Heart right ventricle (tissue), 16 donors: ENCODE results near the gene LYRM2. TPM values are rescaled to one million over a fixed set of nuclear protein-coding genes. Genes with fewer than 3 reads are reported as not detected.

ENCODE experiments used
- ATAC-seq, 8 donors: fragments of 200-7000 bp; cut with Tn5 transposase; one replicate each; pipeline ENCODE4 v1.9.1; 2020; ENCODE audit warnings: mild to moderate bottlenecking in 8 of 8, moderate library complexity in 8 of 8, moderate number of reproducible peaks in 1 of 8
- DNase-seq, 2 donors: peaks; one replicate each; pipeline ENCODE4 v3.0.0-alpha.2; 2020
- H3K27ac ChIP-seq, 10 donors: fragments of 200-600 bp; sonication (generic) in 2 of 10; one replicate each; pipeline versions ENCODE4 v1.5.0 to v1.8.0; 2020 to 2022; ENCODE audit warnings: mild to moderate bottlenecking in 3 of 10
- H3K27me3 ChIP-seq, 7 donors: fragments of 200-600 bp; one replicate each; pipeline ENCODE4 v1.8.0; 2021 to 2022; ENCODE audit warnings: mild to moderate bottlenecking in 2 of 7
- H3K36me3 ChIP-seq, 9 donors: fragments of 200-600 bp; sonication (generic) in 1 of 9; one replicate each; pipeline versions ENCODE4 v1.5.0 to v1.8.0; 2020 to 2022; ENCODE audit warnings: mild to moderate bottlenecking in 2 of 9
- H3K4me1 ChIP-seq, 9 donors: fragments of 200-600 bp; sonication (generic) in 1 of 9; one replicate each; pipeline versions ENCODE4 v1.5.0 to v1.8.0; 2020 to 2022; ENCODE audit warnings: mild to moderate bottlenecking in 4 of 9
- H3K4me3 ChIP-seq, 10 donors: fragments of 200-600 bp; sonication (generic) in 2 of 10; one replicate each; pipeline versions ENCODE4 v1.5.0 to v1.8.0; 2020 to 2022; ENCODE audit warnings: mild to moderate bottlenecking in 7 of 10, moderate library complexity in 2 of 10
- H3K9me3 ChIP-seq, 11 donors: fragments of 200-600 bp in 10 of 11; sonication (generic) in 2 of 11; one replicate each; pipeline versions ENCODE4 v1.5.0 to v1.8.0; 2013 to 2022; ENCODE audit warnings: mild to moderate bottlenecking in 2 of 11, control low read depth in 1 of 11, moderate library complexity in 1 of 11
- CTCF ChIP-seq, 9 donors: fragments of 200-600 bp; sonication (generic) in 2 of 9; IDR thresholded peaks; one replicate each; pipeline versions ENCODE4 v1.5.0 to v1.8.0; 2021 to 2022; ENCODE audit warnings: antibody characterized with exemption in 9 of 9, mild to moderate bottlenecking in 5 of 9, moderate library complexity in 1 of 9
- WGBS, 2 donors: extraction: QIAGEN DNeasy Blood & Tissue Kit; methylation state at CpG; one replicate each; pipeline ENCODE4 v1.1.7; 2013; ENCODE audit warnings: inconsistent platforms in 1 of 2; 5-methylcytosine and 5-hydroxymethylcytosine counted together
- intact Hi-C, 10 donors: fragments of 100-400 bp; cut with DNase I; formaldehyde crosslinking; loops; one replicate each; pipeline versions ENCODE4 v1.11.1 to v1.14.2; 2022
- polyA plus RNA-seq, 2 donors: library from polyadenylated mRNA; stranded (reverse); fragments of 200-250 nt; gene quantifications; one replicate each; pipeline ENCODE4 v1.2.3, GENCODE V29; 2013
- total RNA-seq, 10 donors: library from RNA; stranded (reverse); fragmentation: NEBNext Ultra II Directional in 3 of 10; extraction: Animal tissue kit (Norgen Biotek cat#: 25700) in 3 of 10; gene quantifications; one replicate each; pipeline versions ENCODE4 v1.2.1 to v1.2.4, GENCODE V29; 2021 to 2023
- donor health status: Arrhythmogenic right ventricular cardiomyopathy.
- donor health status: ischemic (EF 13 %, LVEDD 7.1; RV severe dilation, severe dysfunction).
- donor health status: healthy with polysubstance abuse.
- donor health status: DM: no; HTN: yes; CAD: no.
- donor health status: DM: no; HTN: no; CAD: no.
- donor health status: ischemic (EF 25% LVEDD 6.9; RV normal size, moderate dysfunction).
- donor health status: ischemic (EF 25% LVEDD 5.7; RV mildly dilated, moderate dysfunction).
- donor health status: healthy.
- donor health status: DM: yes; HTN: yes; CAD: no.
- donor health status: Ischemic cardiomyopathy.
- donor health status: ischemic (EF 35%, LVEDD 5.7; RV mildly dilated, moderate dysfunction).
- donor health status: nonischemic (EF 11% LVEDD 7.7; RV severe dilation, severe dysfunction).
- donor health status: DM: yes; HTN: yes; CAD: no.
- donor health status: PGD.
- donor health status: ischemic (EF 29% LVEDD 5.4; RV normal size, mild dysfunction).
- donor health status: nonischemic (EF 23%, LVEDD 6.1; RV moderate dilation, normal function).

The LYRM2 gene
- total and polyA plus RNA-seq, 12 donors: 10.9 to 58.2 (median 46.8) TPM

GRCh38 chr6:89575562-89575960 lies 63.0 kb downstream of the LYRM2 start:
- TF ChIP-seq CTCF (IDR thresholded peaks at IDR 0.05): no peak

GRCh38 chr6:89574910-89575561 lies 63.5 kb downstream of the LYRM2 start:
- no peaks in the 10 kb centered on the region for H3K9me3 ChIP-seq
- no peak overlapping the region for H3K27ac ChIP-seq
- intact Hi-C loops: no loop called here
- peaks cover 0 to 7% (median 0%) of the 10 kb centered on the region in 9 donors for H3K36me3 ChIP-seq
- H3K27me3 ChIP-seq: no peaks in the 10 kb centered on the region
- WGBS, 2 donors: 88 to 91% methylated on average over 2 of the region's 2 CpGs
- no peak for TF ChIP-seq CTCF (IDR thresholded peaks at IDR 0.05)
- DNase-seq: no peak
- no peak overlapping the region for H3K4me3 ChIP-seq
- H3K4me1 ChIP-seq: no peaks in the 10 kb centered on the region
- ATAC-seq: no peak

More at GRCh38 chr6:89575562-89575960, 63.0 kb downstream of the LYRM2 start:
- ATAC-seq (no peak), DNase-seq (no peak)
- no peak overlapping the region for H3K27ac ChIP-seq
- H3K4me1 ChIP-seq: no peaks in the 10 kb centered on the region
- 74 to 77% methylated on average over 2 of the region's 2 CpGs for WGBS, 2 donors
- no peak overlapping the region for H3K4me3 ChIP-seq
- H3K27me3 ChIP-seq: no peaks in the 10 kb centered on the region
- H3K36me3 ChIP-seq: peaks cover 0 to 7% (median 0%) of the 10 kb centered on the region in 9 donors
- intact Hi-C loops: no loop called here
- H3K9me3 ChIP-seq: no peaks in the 10 kb centered on the region

- ATAC-seq: peak in 2 of 8 donors; percentile 16 to 28
- WGBS, 2 donors: 78 to 83% methylated on average over 6 of the region's 6 CpGs
- Histone ChIP-seq H3K36me3 (peaks cover 0 to 4% (median 0%) of the 10 kb centered on the region in 9 donors), H3K9me3 (no peaks in the 10 kb centered on the region), H3K27ac (no peak overlapping the region), H3K27me3 (no peaks in the 10 kb centered on the region), H3K4me1 (peaks cover 0 to 16% (median 4%) of the 10 kb centered on the region in 9 donors), H3K4me3 (no peak overlapping the region)
- intact Hi-C loops: no loop called here
- TF ChIP-seq CTCF (IDR thresholded peaks at IDR 0.05): no peak
- no peak for DNase-seq
Measured at GRCh38 chr6:89567630-89568390, 70.7 kb downstream of the LYRM2 start.

GRCh38 chr6:89566930-89567629 lies 71.5 kb downstream of the LYRM2 start:
- peak in 3 of 8 donors; percentile 11 to 23 (median 16) for ATAC-seq
- Histone ChIP-seq H3K36me3 (peaks cover 0 to 4% (median 0%) of the 10 kb centered on the region in 9 donors), H3K4me3 (no peak overlapping the region), H3K9me3 (no peaks in the 10 kb centered on the region), H3K27me3 (no peaks in the 10 kb centered on the region), H3K4me1 (peaks cover 0 to 16% (median 4%) of the 10 kb centered on the region in 9 donors), H3K27ac (no peak overlapping the region)
- no peak for TF ChIP-seq CTCF (IDR thresholded peaks at IDR 0.05)
- intact Hi-C loops: no loop called here
- 94% methylated on average over 16 of the region's 16 CpGs for WGBS, 2 donors
- DNase-seq: no peak
